Measurements from ENCODE around the gene GNG14.

DNA sequence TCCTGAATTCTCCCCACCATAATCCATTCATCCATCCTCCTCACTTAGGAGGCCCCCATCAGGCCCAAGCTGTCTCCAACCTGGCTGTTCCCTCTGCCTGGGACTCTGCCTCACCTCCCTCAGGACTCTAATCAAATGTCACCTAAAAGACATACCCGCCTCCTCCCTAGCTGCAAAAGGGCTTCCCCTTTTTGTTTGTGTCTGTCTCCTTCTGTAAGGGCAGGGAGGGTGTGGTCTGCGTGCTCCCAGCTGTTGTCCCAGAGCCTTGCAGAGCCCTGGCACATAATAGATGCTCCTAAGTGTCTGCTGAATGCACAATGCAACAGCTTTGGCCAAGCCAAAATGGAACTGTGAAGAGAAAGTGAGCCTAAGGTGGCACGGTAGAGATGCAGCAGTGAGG is 42.3 kb downstream of the GNG14 start:
- TF ChIP-seq EZH2phosphoT487 (IDR thresholded peaks at IDR 0.05; ENCODE audit: borderline replicate concordance) = no peak
- TF ChIP-seq, protein P1, sequence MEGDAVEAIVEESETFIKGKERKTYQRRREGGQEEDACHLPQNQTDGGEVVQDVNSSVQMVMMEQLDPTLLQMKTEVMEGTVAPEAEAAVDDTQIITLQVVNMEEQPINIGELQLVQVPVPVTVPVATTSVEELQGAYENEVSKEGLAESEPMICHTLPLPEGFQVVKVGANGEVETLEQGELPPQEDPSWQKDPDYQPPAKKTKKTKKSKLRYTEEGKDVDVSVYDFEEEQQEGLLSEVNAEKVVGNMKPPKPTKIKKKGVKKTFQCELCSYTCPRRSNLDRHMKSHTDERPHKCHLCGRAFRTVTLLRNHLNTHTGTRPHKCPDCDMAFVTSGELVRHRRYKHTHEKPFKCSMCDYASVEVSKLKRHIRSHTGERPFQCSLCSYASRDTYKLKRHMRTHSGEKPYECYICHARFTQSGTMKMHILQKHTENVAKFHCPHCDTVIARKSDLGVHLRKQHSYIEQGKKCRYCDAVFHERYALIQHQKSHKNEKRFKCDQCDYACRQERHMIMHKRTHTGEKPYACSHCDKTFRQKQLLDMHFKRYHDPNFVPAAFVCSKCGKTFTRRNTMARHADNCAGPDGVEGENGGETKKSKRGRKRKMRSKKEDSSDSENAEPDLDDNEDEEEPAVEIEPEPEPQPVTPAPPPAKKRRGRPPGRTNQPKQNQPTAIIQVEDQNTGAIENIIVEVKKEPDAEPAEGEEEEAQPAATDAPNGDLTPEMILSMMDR (conservative IDR thresholded peaks at IDR 0.05; ENCODE audit: low read length) = no peak
